Breast epithelium (tissue), 4 donors: ENCODE measurements around the gene GPC4. TPM values are rescaled to one million over a fixed set of nuclear protein-coding genes. Genes with fewer than 3 reads are reported as not detected.

ENCODE experiments used
- DNase-seq, 2 donors: peaks; one replicate each; pipeline ENCODE4 v3.0.0-alpha.2; 2019; ENCODE audit warnings: low spot score in 2 of 2
- H3K27ac ChIP-seq, 2 donors: fragments of 200-600 bp; sonication (generic) in 1 of 2; one replicate each; pipeline ENCODE4 v1.5.1; 2016 to 2019; ENCODE audit warnings: mild to moderate bottlenecking in 1 of 2
- H3K27me3 ChIP-seq, 2 donors: fragments of 200-600 bp; sonication (generic) in 1 of 2; one replicate each; pipeline versions ENCODE4 v1.5.1 to v1.6.0; 2017 to 2019; ENCODE audit warnings: control low read depth in 1 of 2, mild to moderate bottlenecking in 1 of 2
- H3K36me3 ChIP-seq: fragments of 200-600 bp; one replicate; pipeline ENCODE4 v1.5.1; 2019
- H3K4me1 ChIP-seq, 2 donors: fragments of 200-600 bp; sonication (generic); one replicate each; pipeline ENCODE4 v1.5.1; 2016 to 2019; ENCODE audit warnings: control low read depth in 1 of 2
- H3K4me3 ChIP-seq, 3 donors: fragments of 200-600 bp; sonication (generic); 1 replicate in 2 of 3; 2 replicates in 1 of 3; pipeline ENCODE4 v1.5.1; 2016 to 2019; ENCODE audit warnings: mild to moderate bottlenecking in 3 of 3, moderate library complexity in 2 of 3
- H3K9me3 ChIP-seq, 2 donors: fragments of 200-600 bp; sonication (generic) in 1 of 2; one replicate each; pipeline ENCODE4 v1.5.1; 2016 to 2019; ENCODE audit warnings: control low read depth in 1 of 2
- POLR2A ChIP-seq: fragments of 450-650 bp; IDR thresholded peaks from one replicate; pipeline ENCODE4 v1.6.1; 2016; ENCODE audit warnings: antibody characterized with exemption, mild to moderate bottlenecking, moderate library complexity
- POLR2AphosphoS5 ChIP-seq, 3 donors: sonication (generic); formaldehyde crosslinking; IDR thresholded peaks; one replicate each; pipeline ENCODE4 v1.6.1; 2017; ENCODE audit warnings: antibody characterized with exemption in 3 of 3
- intact Hi-C: fragments of 100-400 bp; cut with DNase I; formaldehyde crosslinking; loops from one replicate; pipeline ENCODE4 v1.15.1; 2023; ENCODE audit warnings: low total_unique reads
- total RNA-seq, 3 donors: library from RNA; depleted of rRNA; stranded (reverse); fragments of >200 nt; gene quantifications; one replicate each; pipeline ENCODE4 v1.1.0, GENCODE V29; 2016
- TF ChIP-seq, protein P1 (sequence below), 3 donors: fragments of 450-650 bp; IDR thresholded peaks; one replicate each; pipeline ENCODE4 v1.5.1; 2016 to 2017; ENCODE audit warnings: antibody characterized with exemption in 3 of 3, mild to moderate bottlenecking in 3 of 3, moderate library complexity in 3 of 3

GPC4 gene
- total RNA-seq, 3 donors from 2014 or later, result 4.5 to 7.7 (median 5.2) TPM

DNA sequence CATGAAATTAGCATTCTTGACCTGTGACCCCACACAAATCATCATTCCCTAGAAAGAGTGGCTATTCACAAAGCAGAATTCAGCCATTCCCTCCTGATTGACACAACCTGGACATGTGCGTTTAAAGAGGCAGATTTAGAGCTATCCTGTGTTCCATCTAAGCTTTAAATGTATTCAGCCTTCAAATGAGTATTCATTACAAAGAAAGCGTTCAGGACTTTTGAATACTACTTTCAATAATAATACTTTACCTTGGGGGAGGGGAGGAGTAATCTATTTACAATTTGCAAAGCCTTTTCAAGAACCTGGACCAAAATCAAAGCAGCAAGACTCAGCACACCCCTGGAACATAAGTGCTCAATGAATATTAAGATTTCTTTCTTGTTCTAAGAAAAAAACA is 22.5 kb upstream of the GPC4 start:
- TF ChIP-seq POLR2AphosphoS5 (IDR thresholded peaks at IDR 0.05) (no peak), POLR2A (no peak)
- TF ChIP-seq, protein P1, sequence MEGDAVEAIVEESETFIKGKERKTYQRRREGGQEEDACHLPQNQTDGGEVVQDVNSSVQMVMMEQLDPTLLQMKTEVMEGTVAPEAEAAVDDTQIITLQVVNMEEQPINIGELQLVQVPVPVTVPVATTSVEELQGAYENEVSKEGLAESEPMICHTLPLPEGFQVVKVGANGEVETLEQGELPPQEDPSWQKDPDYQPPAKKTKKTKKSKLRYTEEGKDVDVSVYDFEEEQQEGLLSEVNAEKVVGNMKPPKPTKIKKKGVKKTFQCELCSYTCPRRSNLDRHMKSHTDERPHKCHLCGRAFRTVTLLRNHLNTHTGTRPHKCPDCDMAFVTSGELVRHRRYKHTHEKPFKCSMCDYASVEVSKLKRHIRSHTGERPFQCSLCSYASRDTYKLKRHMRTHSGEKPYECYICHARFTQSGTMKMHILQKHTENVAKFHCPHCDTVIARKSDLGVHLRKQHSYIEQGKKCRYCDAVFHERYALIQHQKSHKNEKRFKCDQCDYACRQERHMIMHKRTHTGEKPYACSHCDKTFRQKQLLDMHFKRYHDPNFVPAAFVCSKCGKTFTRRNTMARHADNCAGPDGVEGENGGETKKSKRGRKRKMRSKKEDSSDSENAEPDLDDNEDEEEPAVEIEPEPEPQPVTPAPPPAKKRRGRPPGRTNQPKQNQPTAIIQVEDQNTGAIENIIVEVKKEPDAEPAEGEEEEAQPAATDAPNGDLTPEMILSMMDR (IDR thresholded peaks at IDR 0.05), result no peak
- DNase-seq, result no peak
- intact Hi-C loops, result no loop called here

DNA sequence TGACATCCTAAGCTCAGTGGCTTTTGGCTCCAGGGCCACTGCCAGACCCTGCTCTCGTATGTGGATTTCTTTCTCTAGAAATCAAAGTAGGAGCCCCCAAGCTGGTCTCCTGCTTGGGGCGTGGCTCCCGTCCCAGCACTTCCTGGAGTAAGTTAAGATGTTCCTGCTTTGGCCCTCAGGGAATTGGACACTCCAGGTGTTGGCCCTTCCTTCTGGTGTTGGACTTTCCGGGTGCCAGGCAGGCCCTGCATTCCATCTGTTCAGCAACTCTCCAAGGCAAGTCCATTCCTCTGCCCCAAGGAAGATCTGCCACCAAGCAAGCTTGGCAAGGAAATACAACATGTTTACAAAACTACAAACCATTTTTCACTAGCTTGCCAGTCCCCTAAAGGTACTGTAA is 22.1 kb upstream of the GPC4 start:
- no peak overlapping the region for H3K4me3 ChIP-seq
- peaks cover 0 to 59% of the 10 kb centered on the region in 2 donors for H3K27me3 ChIP-seq
- no peaks in the 10 kb centered on the region for H3K9me3 ChIP-seq
- no peaks in the 10 kb centered on the region for H3K36me3 ChIP-seq
- DNase-seq, result no peak
- intact Hi-C loops, result no loop called here
- H3K27ac ChIP-seq, result no peak overlapping the region
- no peak for TF ChIP-seq POLR2AphosphoS5 (IDR thresholded peaks at IDR 0.05)
- TF ChIP-seq, protein P1 (IDR thresholded peaks at IDR 0.05), result no peak
- TF ChIP-seq POLR2A, result no peak
- H3K4me1 ChIP-seq, result no peaks in the 10 kb centered on the region

More for the DNA sequence above, 22.5 kb upstream of the GPC4 start:
- Histone ChIP-seq H3K9me3 (no peaks in the 10 kb centered on the region), H3K27me3 (peaks cover 0 to 55% of the 10 kb centered on the region in 2 donors), H3K27ac (no peak overlapping the region), H3K36me3 (no peaks in the 10 kb centered on the region), H3K4me3 (no peak overlapping the region), H3K4me1 (no peaks in the 10 kb centered on the region)

DNA sequence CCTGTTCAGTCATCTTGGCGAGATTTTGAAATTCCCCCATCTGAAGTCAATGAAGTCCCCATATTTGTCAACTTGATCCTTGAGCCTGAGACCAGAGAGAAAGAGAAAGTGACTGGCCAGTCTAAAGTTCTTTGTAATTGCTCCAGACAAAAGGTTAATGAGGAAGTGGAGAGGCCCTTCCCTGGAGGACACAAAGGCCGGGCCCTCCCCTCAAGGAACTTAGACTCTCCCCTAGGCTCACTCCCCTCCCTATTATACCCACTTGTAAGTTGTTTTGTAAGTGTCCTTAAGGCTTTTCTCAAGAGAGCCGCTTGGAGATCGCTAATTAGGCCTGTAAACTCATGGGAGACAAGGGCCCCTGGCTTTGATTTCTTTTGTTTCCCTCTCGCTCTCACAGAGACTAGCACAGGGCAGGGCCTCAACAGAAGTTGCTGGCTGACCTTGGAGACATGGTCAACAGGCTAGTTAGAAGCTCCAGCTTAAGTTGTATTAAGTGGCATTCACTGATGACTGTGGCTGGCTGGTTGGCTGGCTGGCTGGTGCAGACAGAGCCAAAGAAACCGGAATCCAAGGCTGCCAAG is 20.3 kb upstream of the GPC4 start:
- no peak for TF ChIP-seq POLR2A
- intact Hi-C loops, result no loop called here
- Histone ChIP-seq H3K27ac (no peak overlapping the region), H3K4me3 (no peak overlapping the region), H3K9me3 (no peaks in the 10 kb centered on the region), H3K36me3 (no peaks in the 10 kb centered on the region), H3K27me3 (peaks cover 0 to 43% of the 10 kb centered on the region in 2 donors), H3K4me1 (no peaks in the 10 kb centered on the region)
- no peak for DNase-seq

DNA sequence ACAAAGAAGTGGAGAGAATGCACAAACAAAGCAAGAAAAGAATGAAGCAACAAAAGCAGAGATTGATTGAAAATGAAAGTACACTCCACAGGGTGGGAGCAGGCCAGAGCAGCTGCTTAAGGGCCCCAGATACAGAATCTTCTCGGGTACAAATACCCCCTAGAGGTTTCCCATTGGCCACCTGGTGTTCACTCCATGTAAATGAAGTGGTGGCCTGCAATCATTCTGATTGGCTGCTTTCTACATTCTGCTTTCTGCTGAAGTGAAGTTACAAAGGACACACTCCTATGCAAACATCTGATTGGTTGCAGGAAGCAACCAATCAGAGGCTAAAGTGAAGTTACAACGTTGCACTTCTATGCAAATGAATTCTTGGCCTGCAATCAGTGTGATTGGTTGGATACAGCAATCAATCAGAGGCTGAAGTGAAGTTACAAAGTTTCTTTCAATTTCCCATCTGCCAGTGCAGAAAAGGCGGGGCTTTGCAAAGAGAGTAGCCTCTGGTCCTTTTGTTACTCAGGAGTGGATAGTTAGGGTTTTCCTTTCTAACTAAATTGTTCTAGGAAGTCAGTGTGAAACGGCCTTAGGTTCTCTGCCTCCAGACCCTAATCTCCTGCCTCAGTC is 19.0 kb upstream of the GPC4 start:
- no peaks in the 10 kb centered on the region for H3K4me1 ChIP-seq
- no peak overlapping the region for H3K4me3 ChIP-seq
- H3K36me3 ChIP-seq, result no peaks in the 10 kb centered on the region
- intact Hi-C loops, result no loop called here
- H3K27me3 ChIP-seq, result peaks cover 0 to 36% of the 10 kb centered on the region in 2 donors
- no peak overlapping the region for H3K27ac ChIP-seq
- TF ChIP-seq POLR2A (no peak), POLR2AphosphoS5 (IDR thresholded peaks at IDR 0.05) (no peak)
- TF ChIP-seq, protein P1 (IDR thresholded peaks at IDR 0.05), result no peak
- no peak for DNase-seq
- H3K9me3 ChIP-seq, result no peaks in the 10 kb centered on the region

DNA sequence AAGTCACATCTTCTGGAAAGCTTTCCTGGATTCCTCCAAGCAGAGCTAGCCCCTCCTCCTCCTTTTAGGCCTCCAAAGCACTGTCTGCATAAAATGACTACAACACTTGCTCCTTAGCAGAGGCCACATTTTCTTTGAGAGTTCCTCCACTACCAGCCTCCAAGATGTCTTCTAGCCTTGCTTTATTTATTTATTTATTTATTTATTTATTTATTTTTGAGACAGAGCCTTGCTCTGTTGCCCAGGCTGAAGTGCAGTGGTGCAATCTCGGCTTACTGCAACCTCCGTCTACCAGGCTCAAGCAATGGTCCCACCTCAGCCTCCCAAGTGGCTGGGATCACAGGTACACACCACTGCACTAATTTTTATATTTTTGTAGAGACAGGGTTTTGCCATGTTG is 4.6 kb upstream of the GPC4 start:
- Histone ChIP-seq H3K9me3 (no peaks in the 10 kb centered on the region), H3K4me1 (no peaks in the 10 kb centered on the region), H3K27ac (no peak overlapping the region), H3K27me3 (peaks cover 0 to 40% of the 10 kb centered on the region in 2 donors), H3K36me3 (no peaks in the 10 kb centered on the region), H3K4me3 (no peak overlapping the region)
- no peak for DNase-seq
- intact Hi-C loops, result no loop called here
- TF ChIP-seq, protein P1 (IDR thresholded peaks at IDR 0.05), result no peak
- TF ChIP-seq POLR2A (no peak), POLR2AphosphoS5 (IDR thresholded peaks at IDR 0.05) (no peak)
